Liver (tissue), 9 donors: ENCODE measurements around the gene SLCO2A1. TPM values are rescaled to one million over a fixed set of nuclear protein-coding genes. Genes with fewer than 3 reads are reported as not detected.

Experiments
- DNase-seq: peaks from one replicate; pipeline ENCODE4 v3.0.0-alpha.2; 2017; ENCODE audit warnings: low spot score
- H3K27ac ChIP-seq, 2 donors: one replicate each; pipeline ENCODE4 v1.7.0; 2013; ENCODE audit warnings: inconsistent platforms in 2 of 2, low read length in 2 of 2, control low read depth in 1 of 2, low read depth in 1 of 2, mild to moderate bottlenecking in 1 of 2
- H3K27me3 ChIP-seq, 4 donors: one replicate each; pipeline versions ENCODE4 v1.6.1 to v1.7.0; 2013; ENCODE audit warnings: low read length in 3 of 4, inconsistent platforms in 1 of 4, mild to moderate bottlenecking in 1 of 4, moderate library complexity in 1 of 4; ENCODE audit not compliant: control insufficient read depth in 4 of 4, insufficient read depth in 4 of 4
- H3K36me3 ChIP-seq, 4 donors: one replicate each; pipeline versions ENCODE4 v1.6.1 to v1.7.0; 2013; ENCODE audit warnings: low read length in 3 of 4, mild to moderate bottlenecking in 3 of 4, low read depth in 1 of 4, moderate library complexity in 1 of 4; ENCODE audit not compliant: control insufficient read depth in 4 of 4, insufficient read depth in 3 of 4
- H3K4me1 ChIP-seq, 4 donors: one replicate each; pipeline versions ENCODE4 v1.6.1 to v1.7.0; 2013; ENCODE audit warnings: low read length in 3 of 4, mild to moderate bottlenecking in 3 of 4, moderate library complexity in 1 of 4; ENCODE audit not compliant: control insufficient read depth in 4 of 4, insufficient read depth in 4 of 4
- H3K4me3 ChIP-seq, 3 donors: one replicate each; pipeline versions ENCODE4 v1.6.1 to v1.7.0; 2013; ENCODE audit warnings: low read length in 3 of 3, control low read depth in 1 of 3, low read depth in 1 of 3, mild to moderate bottlenecking in 1 of 3
- H3K9ac ChIP-seq, 2 donors: one replicate each; pipeline ENCODE4 v1.7.0; 2013; ENCODE audit warnings: low read length in 2 of 2, mild to moderate bottlenecking in 2 of 2, moderate library complexity in 2 of 2, control low read depth in 1 of 2, low read depth in 1 of 2
- H3K9me3 ChIP-seq, 4 donors: one replicate each; pipeline versions ENCODE4 v1.6.1 to v1.7.0; 2013; ENCODE audit warnings: low read length in 3 of 4; ENCODE audit not compliant: control insufficient read depth in 4 of 4
- ATF3 ChIP-seq: IDR thresholded peaks from 2 replicates; pipeline ENCODE4 v1.6.1; 2016; ENCODE audit warnings: antibody characterized with exemption
- CTCF ChIP-seq: fragments of 150-350 bp; IDR thresholded peaks from 2 replicates; pipeline ENCODE4 v1.5.1; 2017; ENCODE audit warnings: improper control_type of control experiment, low read depth, low read length; ENCODE audit not compliant: missing input control
- EGR1 ChIP-seq, 2 donors: IDR thresholded peaks; 2 replicates each; pipeline ENCODE4 v1.6.1; 2016 to 2018; ENCODE audit warnings: antibody characterized with exemption in 2 of 2, low read depth in 2 of 2
- FOXA1 ChIP-seq: IDR thresholded peaks from 2 replicates; pipeline ENCODE4 v1.6.1; 2016; ENCODE audit warnings: antibody characterized with exemption
- FOXA2 ChIP-seq: IDR thresholded peaks from 2 replicates; pipeline ENCODE4 v1.6.1; 2016; ENCODE audit warnings: antibody characterized with exemption
- GABPA ChIP-seq, 2 donors: IDR thresholded peaks in 1 of 2; conservative IDR thresholded peaks in 1 of 2; 2 replicates each; pipeline ENCODE4 v1.6.1; 2016; ENCODE audit warnings: antibody characterized with exemption in 2 of 2, mild to moderate bottlenecking in 1 of 2, moderate library complexity in 1 of 2
- HNF4A ChIP-seq, 2 donors: conservative IDR thresholded peaks; 2 replicates each; pipeline ENCODE4 v1.6.1; 2016; ENCODE audit warnings: antibody characterized with exemption in 2 of 2, mild to moderate bottlenecking in 2 of 2
- HNF4G ChIP-seq: IDR thresholded peaks from 2 replicates; pipeline ENCODE4 v1.6.1; 2016; ENCODE audit warnings: antibody characterized with exemption
- JUND ChIP-seq, 2 donors: IDR thresholded peaks; 2 replicates each; pipeline ENCODE4 v1.6.1; 2016; ENCODE audit warnings: antibody characterized with exemption in 2 of 2
- MAX ChIP-seq: IDR thresholded peaks from 2 replicates; pipeline ENCODE4 v1.6.1; 2016; ENCODE audit warnings: antibody characterized with exemption
- NR2F2 ChIP-seq: IDR thresholded peaks from 2 replicates; pipeline ENCODE4 v1.6.1; 2016; ENCODE audit warnings: antibody characterized with exemption
- RAD21 ChIP-seq, 2 donors: IDR thresholded peaks; 2 replicates each; pipeline ENCODE4 v1.6.1; 2016; ENCODE audit warnings: antibody characterized with exemption in 2 of 2, mild to moderate bottlenecking in 2 of 2
- REST ChIP-seq: IDR thresholded peaks from 2 replicates; pipeline ENCODE4 v1.6.1; 2016; ENCODE audit warnings: antibody characterized with exemption, mild to moderate bottlenecking
- RXRA ChIP-seq, 2 donors: IDR thresholded peaks; 2 replicates each; pipeline ENCODE4 v1.6.1; 2017 to 2018; ENCODE audit warnings: antibody characterized with exemption in 2 of 2, mild to moderate bottlenecking in 1 of 2
- SP1 ChIP-seq: IDR thresholded peaks from 2 replicates; pipeline ENCODE4 v1.6.1; 2018; ENCODE audit warnings: antibody characterized with exemption, mild to moderate bottlenecking
- TAF1 ChIP-seq: conservative IDR thresholded peaks from 2 replicates; pipeline ENCODE4 v1.6.1; 2016; ENCODE audit warnings: antibody characterized with exemption, mild to moderate bottlenecking
- YY1 ChIP-seq: IDR thresholded peaks from 2 replicates; pipeline ENCODE4 v1.6.1; 2016; ENCODE audit warnings: antibody characterized with exemption, mild to moderate bottlenecking
- ZBTB33 ChIP-seq: IDR thresholded peaks from 2 replicates; pipeline ENCODE4 v1.6.1; 2016; ENCODE audit warnings: antibody characterized with exemption
- WGBS: extraction: QIAGEN DNeasy Blood & Tissue Kit; methylation state at CpG from one replicate; pipeline ENCODE4 v1.1.7; 2013; 5-methylcytosine and 5-hydroxymethylcytosine counted together
- polyA plus RNA-seq, 2 donors: library from polyadenylated mRNA; stranded (reverse) in 1 of 2; unstranded in 1 of 2; fragments of 200-250 nt in 1 of 2; fragments of >200 nt in 1 of 2; fragmentation: Nextera tagmentation in 1 of 2; extraction: Ambion mirVana in 1 of 2; gene quantifications; one replicate each; pipeline versions ENCODE4 v1.2.1 to v1.2.3, GENCODE V29; 2013 to 2015
- total RNA-seq, 2 donors: library from RNA; depleted of rRNA; stranded (reverse); fragments of >200 nt; gene quantifications; one replicate each; pipeline ENCODE4 v1.2.3, GENCODE V29; 2014
- donor health status: healthy.
- donor health status: healthy.
- donor health status: healthy.
- donor health status: healthy.
- donor health status: healthy.

Gene SLCO2A1
- total and polyA plus RNA-seq, 4 donors: 0.56 to 3.1 (median 2.2) TPM

GRCh38 chr3:133984975-133985374, 44.8 kb downstream of the SLCO2A1 start:
- H3K4me1 ChIP-seq: no peaks in the 10 kb centered on the region
- WGBS: 92% methylated on average over 7 of the region's 7 CpGs
- no peaks in the 10 kb centered on the region for H3K27me3 ChIP-seq
- H3K36me3 ChIP-seq: no peaks in the 10 kb centered on the region
- TF ChIP-seq SP1: no peak
- no peak for TF ChIP-seq RAD21 (IDR thresholded peaks at IDR 0.05)
- TF ChIP-seq HNF4G: no peak
- no peak for TF ChIP-seq REST
- no peak for TF ChIP-seq FOXA2
- TF ChIP-seq EGR1 (IDR thresholded peaks at IDR 0.05; ENCODE audit: low read depth in 2 of 2): no peak
- no peak overlapping the region for H3K27ac ChIP-seq
- H3K4me3 ChIP-seq: no peak overlapping the region
- no peak overlapping the region for H3K9ac ChIP-seq
- no peak for DNase-seq
- H3K9me3 ChIP-seq: no peaks in the 10 kb centered on the region

GRCh38 chr3:133983576-133984560, 45.9 kb downstream of the SLCO2A1 start:
- 91% methylated on average over 9 of the region's 9 CpGs for WGBS
- Histone ChIP-seq H3K9me3 (no peaks in the 10 kb centered on the region), H3K4me1 (no peaks in the 10 kb centered on the region), H3K36me3 (no peaks in the 10 kb centered on the region), H3K27me3 (no peaks in the 10 kb centered on the region), H3K9ac (no peak overlapping the region), H3K27ac (no peak overlapping the region), H3K4me3 (no peak overlapping the region)
- TF ChIP-seq MAX: no peak
- no peak for TF ChIP-seq HNF4G
- no peak for TF ChIP-seq REST
- TF ChIP-seq YY1: no peak
- no peak for TF ChIP-seq ZBTB33
- TF ChIP-seq GABPA (IDR thresholded peaks at IDR 0.05 in 1 of 2, conservative IDR thresholded peaks at IDR 0.05 in 1 of 2): no peak
- TF ChIP-seq CTCF: no peak
- no peak for TF ChIP-seq FOXA2
- no peak for TF ChIP-seq FOXA1
- no peak for TF ChIP-seq RXRA (IDR thresholded peaks at IDR 0.05)
- TF ChIP-seq ATF3: no peak
- TF ChIP-seq NR2F2: no peak
- TF ChIP-seq EGR1 (IDR thresholded peaks at IDR 0.05; ENCODE audit: low read depth in 2 of 2): no peak
- TF ChIP-seq TAF1: no peak
- no peak for TF ChIP-seq HNF4A (conservative IDR thresholded peaks at IDR 0.05)
- TF ChIP-seq JUND (IDR thresholded peaks at IDR 0.05): no peak
- no peak for TF ChIP-seq RAD21 (IDR thresholded peaks at IDR 0.05)
- no peak for TF ChIP-seq SP1
- no peak for DNase-seq
